Upper lobe of left lung (tissue), 6 donors: ENCODE measurements around the gene SCUBE1. TPM values are rescaled to one million over a fixed set of nuclear protein-coding genes. Genes with fewer than 3 reads are reported as not detected.
"Not testable (repeated sequence)": the region's sequence is repeated elsewhere in the genome, so short reads cannot be mapped to it uniquely, and the experiment has no call there.

Experiments used
- ATAC-seq, 2 donors: fragments of 200-7000 bp; cut with Tn5 transposase; one replicate each; pipeline ENCODE4 v1.9.1; 2022; ENCODE audit warnings: mild to moderate bottlenecking in 2 of 2, moderate library complexity in 2 of 2; ENCODE audit not compliant: low FRiP score in 2 of 2
- DNase-seq, 2 donors: peaks; one replicate each; pipeline ENCODE4 v3.0.0-alpha.2; 2019 to 2020
- H3K27ac ChIP-seq, 4 donors: fragments of 200-600 bp; sonication (generic); one replicate each; pipeline ENCODE4 v1.5.1; 2016 to 2019
- H3K27me3 ChIP-seq, 4 donors: fragments of 200-600 bp; sonication (generic); one replicate each; pipeline ENCODE4 v1.5.1; 2017 to 2019
- H3K36me3 ChIP-seq, 4 donors: fragments of 200-600 bp; sonication (generic); one replicate each; pipeline ENCODE4 v1.5.1; 2016 to 2019
- H3K4me1 ChIP-seq, 4 donors: fragments of 200-600 bp; sonication (generic); one replicate each; pipeline ENCODE4 v1.5.1; 2018 to 2019
- H3K4me3 ChIP-seq, 4 donors: fragments of 200-600 bp; sonication (generic); one replicate each; pipeline ENCODE4 v1.5.1; 2017 to 2019; ENCODE audit warnings: mild to moderate bottlenecking in 2 of 4, moderate library complexity in 1 of 4
- H3K9me3 ChIP-seq, 4 donors: fragments of 200-600 bp; sonication (generic); one replicate each; pipeline ENCODE4 v1.5.1; 2018 to 2019
- EP300 ChIP-seq, 4 donors: sonication (generic); formaldehyde crosslinking; IDR thresholded peaks; one replicate each; pipeline ENCODE4 v1.5.1; 2017; ENCODE audit warnings: antibody characterized with exemption in 4 of 4, control low read depth in 2 of 4
- POLR2A ChIP-seq, 4 donors: fragments of 450-650 bp; IDR thresholded peaks; one replicate each; pipeline ENCODE4 v1.5.1; 2016 to 2017; ENCODE audit warnings: antibody characterized with exemption in 4 of 4, mild to moderate bottlenecking in 2 of 4
- POLR2AphosphoS5 ChIP-seq, 2 donors: sonication (generic); formaldehyde crosslinking; IDR thresholded peaks; one replicate each; pipeline ENCODE4 v1.5.1; 2017; ENCODE audit warnings: antibody characterized with exemption in 2 of 2
- WGBS, 2 donors: methylation state at CpG; one replicate each; pipeline ENCODE4 v1.1.5; 2017 to 2018; 5-methylcytosine and 5-hydroxymethylcytosine counted together
- total RNA-seq, 6 donors: library from RNA; depleted of rRNA in 4 of 6; stranded (reverse); fragments of >200 nt in 4 of 6; gene quantifications; one replicate each; pipeline versions ENCODE4 v1.1.0 to v1.2.1, GENCODE V29; 2016 to 2021
- TF ChIP-seq, protein P1 (sequence below), 6 experiments: fragments of 450-650 bp in 4 of 6; fragments of 200-600 bp in 2 of 6; sonication (generic) in 2 of 6; IDR thresholded peaks; one replicate each; pipeline ENCODE4 v1.5.1; 2016 to 2019; ENCODE audit warnings: antibody characterized with exemption in 6 of 6
- donor health status: DM: no; HTN: no; CAD: no; lungs with moderate emphysema.
- donor health status: DM: no; HTN: yes; CAD: no; lungs with severe emphysema.

SCUBE1 gene
- total RNA-seq, 6 donors from 2014 or later, result 9.7 to 55.9 (median 20.8) TPM

DNA sequence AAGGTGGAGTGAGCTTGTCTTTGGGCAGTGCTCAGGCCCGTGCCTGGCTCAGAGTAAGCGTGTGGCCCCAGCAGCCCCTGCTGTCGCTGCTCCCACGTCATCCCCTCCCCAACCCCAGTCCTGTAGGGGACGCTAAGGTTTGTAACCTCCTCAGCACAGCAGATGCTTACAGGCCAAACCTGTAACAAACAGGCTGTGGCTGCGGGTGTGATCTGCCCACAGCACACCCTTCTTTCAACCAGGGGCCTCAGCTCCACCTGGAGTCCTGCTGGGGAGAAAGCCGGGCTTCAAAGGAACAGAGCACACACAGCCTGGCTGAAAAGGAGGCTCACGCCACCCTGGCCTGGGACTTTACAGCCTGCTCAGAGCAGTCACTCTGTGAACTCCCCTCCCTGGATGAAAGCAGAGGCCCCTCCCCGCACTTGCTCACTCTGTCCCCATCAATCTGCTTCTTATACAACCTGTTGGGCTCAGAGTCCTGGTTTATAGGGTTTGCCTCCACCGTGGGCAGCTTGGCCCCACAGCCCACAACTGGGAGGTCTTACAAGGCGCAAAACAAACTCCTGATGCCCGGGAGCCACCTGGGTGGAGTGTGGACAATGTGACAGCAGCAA, 54.3 kb downstream of the SCUBE1 start:
- no peak for ATAC-seq
- WGBS, 2 donors, result 65 to 71% methylated on average over 10 to 12 of the region's 12 CpGs
- Histone ChIP-seq H3K27me3 (no peaks in the 10 kb centered on the region), H3K27ac (peak overlapping the region; percentile 69 to 80 (median 76)), H3K4me3 (peak overlapping the region in 3 of 4 donors; percentile 8 to 36 (median 28)), H3K36me3 (peaks cover 0 to 5% (median 0%) of the 10 kb centered on the region in 4 donors), H3K9me3 (no peaks in the 10 kb centered on the region), H3K4me1 (peaks cover 26 to 40% (median 34%) of the 10 kb centered on the region in 4 donors)
- no peak for DNase-seq
- TF ChIP-seq, protein P1, sequence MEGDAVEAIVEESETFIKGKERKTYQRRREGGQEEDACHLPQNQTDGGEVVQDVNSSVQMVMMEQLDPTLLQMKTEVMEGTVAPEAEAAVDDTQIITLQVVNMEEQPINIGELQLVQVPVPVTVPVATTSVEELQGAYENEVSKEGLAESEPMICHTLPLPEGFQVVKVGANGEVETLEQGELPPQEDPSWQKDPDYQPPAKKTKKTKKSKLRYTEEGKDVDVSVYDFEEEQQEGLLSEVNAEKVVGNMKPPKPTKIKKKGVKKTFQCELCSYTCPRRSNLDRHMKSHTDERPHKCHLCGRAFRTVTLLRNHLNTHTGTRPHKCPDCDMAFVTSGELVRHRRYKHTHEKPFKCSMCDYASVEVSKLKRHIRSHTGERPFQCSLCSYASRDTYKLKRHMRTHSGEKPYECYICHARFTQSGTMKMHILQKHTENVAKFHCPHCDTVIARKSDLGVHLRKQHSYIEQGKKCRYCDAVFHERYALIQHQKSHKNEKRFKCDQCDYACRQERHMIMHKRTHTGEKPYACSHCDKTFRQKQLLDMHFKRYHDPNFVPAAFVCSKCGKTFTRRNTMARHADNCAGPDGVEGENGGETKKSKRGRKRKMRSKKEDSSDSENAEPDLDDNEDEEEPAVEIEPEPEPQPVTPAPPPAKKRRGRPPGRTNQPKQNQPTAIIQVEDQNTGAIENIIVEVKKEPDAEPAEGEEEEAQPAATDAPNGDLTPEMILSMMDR (IDR thresholded peaks at IDR 0.05), result no peak
- no peak for TF ChIP-seq POLR2AphosphoS5 (IDR thresholded peaks at IDR 0.05)

DNA sequence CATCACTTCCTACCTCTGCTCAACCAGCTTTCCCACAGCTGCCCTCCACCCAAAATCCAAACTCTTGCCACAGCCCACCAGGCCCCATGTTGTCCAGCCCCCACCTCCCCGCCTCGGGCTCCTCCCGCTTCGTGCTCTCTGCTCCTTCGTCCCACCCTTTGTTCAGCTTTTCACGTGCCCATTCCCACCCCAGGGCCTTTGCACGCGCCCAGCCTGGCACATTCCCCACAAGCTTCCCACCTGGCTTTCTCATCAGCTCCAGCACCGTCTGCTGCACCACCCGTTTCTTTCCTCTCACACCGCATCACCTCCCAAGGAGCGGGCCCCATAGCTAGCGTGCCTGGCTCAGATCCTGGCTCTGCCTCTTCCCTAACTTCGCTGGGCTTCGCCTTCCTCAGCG, 54.8 kb downstream of the SCUBE1 start:
- H3K4me1 ChIP-seq, result peaks cover 24 to 35% (median 30%) of the 10 kb centered on the region in 4 donors

DNA sequence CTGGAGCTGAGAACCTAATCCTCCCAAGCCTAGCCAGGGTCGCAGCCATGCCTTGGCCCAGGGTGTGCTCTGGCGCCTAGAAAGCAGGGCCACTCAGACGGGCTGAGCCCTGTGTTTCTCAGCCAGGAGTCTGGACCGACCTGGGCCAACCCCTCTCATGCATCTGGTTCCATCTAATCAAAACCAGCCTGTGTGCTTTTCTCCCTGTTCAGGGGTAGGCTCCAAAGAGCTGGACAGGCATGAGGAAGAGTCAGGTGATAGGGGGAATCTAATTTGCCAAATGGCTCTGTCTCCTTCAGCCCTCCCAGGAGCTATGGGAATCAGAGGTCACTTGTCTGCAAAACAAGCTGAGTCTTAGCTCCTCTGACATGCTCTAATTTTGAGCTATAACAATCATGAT, 55.7 kb downstream of the SCUBE1 start:
- 92 to 100% methylated on average over 1 to 4 of the region's 4 CpGs for WGBS, 2 donors
- no peaks in the 10 kb centered on the region for H3K9me3 ChIP-seq
- TF ChIP-seq POLR2A (IDR thresholded peaks at IDR 0.05) (no peak), EP300 (IDR thresholded peaks at IDR 0.05) (no peak), POLR2AphosphoS5 (IDR thresholded peaks at IDR 0.05) (no peak)
- TF ChIP-seq, protein P1 (IDR thresholded peaks at IDR 0.05), result no peak
- no peak overlapping the region for H3K4me3 ChIP-seq
- H3K27ac ChIP-seq, result peak overlapping the region in 1 of 4 donors; percentile 42
- DNase-seq (no peak), ATAC-seq (no peak)
- H3K4me1 ChIP-seq, result peaks cover 23 to 26% (median 24%) of the 10 kb centered on the region in 4 donors
- H3K36me3 ChIP-seq, result peaks cover 0 to 5% (median 0%) of the 10 kb centered on the region in 4 donors
- no peaks in the 10 kb centered on the region for H3K27me3 ChIP-seq

More for the DNA sequence above, 54.8 kb downstream of the SCUBE1 start:
- no peak overlapping the region for H3K4me3 ChIP-seq
- DNase-seq, result no peak
- TF ChIP-seq POLR2A (IDR thresholded peaks at IDR 0.05) (no peak), EP300 (IDR thresholded peaks at IDR 0.05) (no peak), POLR2AphosphoS5 (IDR thresholded peaks at IDR 0.05) (no peak)
- TF ChIP-seq, protein P1 (IDR thresholded peaks at IDR 0.05), result no peak
- H3K27ac ChIP-seq, result peak overlapping the region in 3 of 4 donors; percentile 69 to 80 (median 79)
- WGBS, 2 donors, result 84 to 97% methylated on average over 16 of the region's 16 CpGs
- H3K27me3 ChIP-seq, result no peaks in the 10 kb centered on the region
- H3K9me3 ChIP-seq, result no peaks in the 10 kb centered on the region
- ATAC-seq, result no peak
- peaks cover 0 to 5% (median 0%) of the 10 kb centered on the region in 4 donors for H3K36me3 ChIP-seq

DNA sequence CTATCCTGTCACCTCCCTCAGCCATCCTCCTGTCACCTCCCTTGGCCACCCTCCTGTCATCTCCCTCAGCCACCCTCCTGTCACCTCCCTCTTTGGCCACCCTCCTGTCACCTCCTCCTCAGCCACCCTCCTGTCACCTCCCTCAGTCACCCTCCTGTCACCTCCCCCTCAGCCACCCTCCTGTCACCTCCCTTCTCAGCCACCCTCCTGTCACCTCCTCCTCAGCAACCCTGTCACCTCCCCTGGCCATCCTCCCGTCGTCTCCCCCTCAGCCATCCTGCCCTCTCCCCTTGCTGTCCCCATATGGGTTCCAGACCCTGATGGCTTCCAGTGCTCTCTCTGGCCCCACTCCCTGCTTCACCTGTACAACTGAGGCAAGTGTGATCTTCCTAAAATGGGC, 61.8 kb downstream of the SCUBE1 start:
- H3K36me3 ChIP-seq, result peaks cover 0 to 5% (median 0%) of the 10 kb centered on the region in 4 donors
- no peaks in the 10 kb centered on the region for H3K9me3 ChIP-seq
- WGBS, 2 donors, result 41 to 81% methylated on average over 2 of the region's 2 CpGs
- H3K4me3 ChIP-seq, result no peak overlapping the region
- no peak overlapping the region for H3K27ac ChIP-seq
- H3K27me3 ChIP-seq, result no peaks in the 10 kb centered on the region
- H3K4me1 ChIP-seq, result peaks cover 0 to 4% (median 3%) of the 10 kb centered on the region in 4 donors
- ATAC-seq, result no peak
- no peak for DNase-seq
- TF ChIP-seq, protein P1 (IDR thresholded peaks at IDR 0.05), result no peak
- no peak for TF ChIP-seq POLR2A (IDR thresholded peaks at IDR 0.05)

DNA sequence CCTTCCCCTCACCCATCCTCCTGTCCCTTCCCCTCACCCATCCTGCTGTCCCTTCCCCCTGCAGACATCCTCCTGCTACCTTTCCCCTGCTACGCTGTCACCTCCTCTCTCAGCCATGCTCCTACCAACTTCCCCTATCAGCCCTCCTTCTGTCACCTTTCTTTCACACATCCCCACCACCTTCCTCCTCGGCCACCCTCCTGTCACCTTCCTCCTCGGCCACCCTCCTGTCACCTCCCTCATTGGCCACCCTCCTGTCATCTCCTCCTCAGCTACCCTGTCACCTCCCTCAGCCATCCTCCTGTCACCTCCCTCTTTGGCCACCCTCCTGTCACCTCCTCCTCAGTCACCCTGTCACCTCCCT, 62.7 kb downstream of the SCUBE1 start:
- ATAC-seq, H3K27ac ChIP-seq, DNase-seq, H3K36me3 ChIP-seq, H3K9me3 ChIP-seq, H3K4me3 ChIP-seq, H3K4me1 ChIP-seq, H3K27me3 ChIP-seq: not testable (repeated sequence)
- WGBS, 2 donors, result 63 to 71% methylated on average over 3 of the region's 3 CpGs
